Measurements from ENCODE around the gene DYSF.

DNA sequence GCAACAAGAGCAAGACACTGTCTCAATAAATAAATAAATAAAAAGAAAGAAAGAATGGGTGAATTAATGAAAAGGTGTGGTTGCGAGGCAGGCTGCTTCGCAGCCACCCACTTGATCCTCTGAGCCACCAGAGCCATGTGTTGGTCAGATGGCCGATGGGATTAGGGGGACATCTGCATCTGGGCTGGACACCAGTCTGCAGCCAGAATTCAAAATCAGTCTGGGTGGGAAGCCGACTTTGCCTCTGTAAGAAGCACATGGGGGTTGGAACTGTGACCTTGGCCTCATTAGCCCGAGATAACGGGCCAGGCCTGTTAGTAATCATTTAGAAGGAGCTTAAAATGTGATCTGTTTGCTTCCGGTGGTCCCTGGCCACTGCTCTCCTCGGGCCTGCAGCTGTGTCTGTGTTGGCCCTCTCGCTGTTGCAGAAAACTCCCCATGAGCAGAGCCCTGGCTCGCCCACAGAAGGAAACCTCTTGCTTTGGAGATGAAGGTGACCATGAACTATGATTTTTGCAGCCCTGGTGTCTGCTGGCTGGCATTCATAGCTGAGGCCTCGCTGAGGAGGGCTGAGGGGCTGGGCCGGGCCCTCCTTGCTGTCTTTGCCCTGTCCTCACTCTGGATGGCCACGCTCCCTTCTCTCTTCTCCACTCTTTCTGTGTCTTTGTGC is 94.4 kb downstream of the DYSF start:
- TF ChIP-seq EZH2phosphoT487 (IDR thresholded peaks at IDR 0.05; ENCODE audit: borderline replicate concordance), result no peak
- TF ChIP-seq, protein P1, sequence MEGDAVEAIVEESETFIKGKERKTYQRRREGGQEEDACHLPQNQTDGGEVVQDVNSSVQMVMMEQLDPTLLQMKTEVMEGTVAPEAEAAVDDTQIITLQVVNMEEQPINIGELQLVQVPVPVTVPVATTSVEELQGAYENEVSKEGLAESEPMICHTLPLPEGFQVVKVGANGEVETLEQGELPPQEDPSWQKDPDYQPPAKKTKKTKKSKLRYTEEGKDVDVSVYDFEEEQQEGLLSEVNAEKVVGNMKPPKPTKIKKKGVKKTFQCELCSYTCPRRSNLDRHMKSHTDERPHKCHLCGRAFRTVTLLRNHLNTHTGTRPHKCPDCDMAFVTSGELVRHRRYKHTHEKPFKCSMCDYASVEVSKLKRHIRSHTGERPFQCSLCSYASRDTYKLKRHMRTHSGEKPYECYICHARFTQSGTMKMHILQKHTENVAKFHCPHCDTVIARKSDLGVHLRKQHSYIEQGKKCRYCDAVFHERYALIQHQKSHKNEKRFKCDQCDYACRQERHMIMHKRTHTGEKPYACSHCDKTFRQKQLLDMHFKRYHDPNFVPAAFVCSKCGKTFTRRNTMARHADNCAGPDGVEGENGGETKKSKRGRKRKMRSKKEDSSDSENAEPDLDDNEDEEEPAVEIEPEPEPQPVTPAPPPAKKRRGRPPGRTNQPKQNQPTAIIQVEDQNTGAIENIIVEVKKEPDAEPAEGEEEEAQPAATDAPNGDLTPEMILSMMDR (IDR thresholded peaks at IDR 0.05 in 2 of 3, conservative IDR thresholded peaks at IDR 0.05 in 1 of 3; ENCODE audit: borderline replicate concordance in 1 of 3, insufficient read depth in 1 of 3, low read depth in 2 of 3, low read length in 2 of 3), result no peak
- TF ChIP-seq SRF (IDR thresholded peaks at IDR 0.05; ENCODE audit: low read depth), result no peak
- TF ChIP-seq JUND (IDR thresholded peaks at IDR 0.05), result no peak
- no peak for TF ChIP-seq POLR2A (IDR thresholded peaks at IDR 0.05; ENCODE audit: borderline replicate concordance, extremely low read depth, insufficient read depth, insufficient read length)
- TF ChIP-seq SIN3A (IDR thresholded peaks at IDR 0.05; ENCODE audit: low read depth), result no peak
